22Rv1 (cell line): Measurements from ENCODE around the gene SPSB3.

Experiments used
- CTCF ChIP-seq: fragments of 450-650 bp; IDR thresholded peaks from 2 replicates; pipeline ENCODE4 v1.5.1; 2017; ENCODE audit warnings: mild to moderate bottlenecking
- ZFX ChIP-seq: fragments of 450-650 bp; IDR thresholded peaks from 2 replicates; pipeline ENCODE4 v1.6.1; 2017; ENCODE audit warnings: antibody characterized with exemption, borderline replicate concordance

- no peak for TF ChIP-seq CTCF
- TF ChIP-seq ZFX: no peak
Measured at GRCh38 chr16:1791943-1792812, 9.8 kb upstream of the SPSB3 start.
